Cerebellar cortex (tissue), 1 donor: ENCODE results near the gene SH3PXD2B.
"Not testable (repeated sequence)": the region's sequence is repeated elsewhere in the genome, so short reads cannot be mapped to it uniquely, and the experiment has no call there.

Source experiments
- DNase-seq: peaks from one replicate; pipeline ENCODE4 v3.0.0-alpha.2; 2015; ENCODE audit warnings: low spot score

SH3PXD2B gene

GRCh38 chr5:172485511-172486202 lies 31.3 kb upstream of the SH3PXD2B start:
- DNase-seq = no peak

- DNase-seq = no peak
These were observed 30.3 kb upstream of the SH3PXD2B start for GRCh38 chr5:172484664-172485063.

- no peak for DNase-seq
These were observed 28.1 kb upstream of the SH3PXD2B start for GRCh38 chr5:172482156-172483020.

- no peak for DNase-seq
These were observed 26.9 kb upstream of the SH3PXD2B start for GRCh38 chr5:172481011-172481800.

GRCh38 chr5:172479784-172480115 lies 25.4 kb upstream of the SH3PXD2B start:
- no peak for DNase-seq

GRCh38 chr5:172479034-172479783 lies 24.9 kb upstream of the SH3PXD2B start:
- peak; percentile 86 for DNase-seq

GRCh38 chr5:172478695-172479033 lies 24.3 kb upstream of the SH3PXD2B start:
- not testable (repeated sequence) for DNase-seq

GRCh38 chr5:172478256-172478655 lies 23.9 kb upstream of the SH3PXD2B start:
- no peak for DNase-seq

GRCh38 chr5:172477466-172477865 lies 23.1 kb upstream of the SH3PXD2B start:
- no peak for DNase-seq

GRCh38 chr5:172474293-172474692 lies 20.0 kb upstream of the SH3PXD2B start:
- DNase-seq = no peak

- DNase-seq = no peak
These were observed 19.1 kb upstream of the SH3PXD2B start for GRCh38 chr5:172473427-172473826.

GRCh38 chr5:172469697-172470096 lies 15.4 kb upstream of the SH3PXD2B start:
- no peak for DNase-seq

- DNase-seq = no peak
These were observed 11.7 kb upstream of the SH3PXD2B start for GRCh38 chr5:172466062-172466461.

GRCh38 chr5:172463031-172463430 lies 8.7 kb upstream of the SH3PXD2B start:
- DNase-seq = no peak

GRCh38 chr5:172459783-172460165 lies 5.4 kb upstream of the SH3PXD2B start:
- DNase-seq = no peak

GRCh38 chr5:172458976-172459782 lies 4.9 kb upstream of the SH3PXD2B start:
- no peak for DNase-seq

- DNase-seq = no peak
These were observed 1.9 kb upstream of the SH3PXD2B start for GRCh38 chr5:172456076-172456722.

- DNase-seq = peak; percentile 74
These were observed 1.3 kb upstream of the SH3PXD2B start for GRCh38 chr5:172455511-172456061.

GRCh38 chr5:172455087-172455381 lies 709 bp upstream of the SH3PXD2B start:
- DNase-seq = no peak

- DNase-seq = no peak
These were observed 353 bp downstream of the SH3PXD2B start for GRCh38 chr5:172453986-172454357.
